IPS DF 19.7 (cell line): Measurements from ENCODE around the gene DAG1.

Source experiments
- DNase-seq: peaks from one replicate; pipeline ENCODE4 v3.0.0-alpha.2; 2013; ENCODE audit warnings: low read depth, low spot score

The DAG1 gene

DNA sequence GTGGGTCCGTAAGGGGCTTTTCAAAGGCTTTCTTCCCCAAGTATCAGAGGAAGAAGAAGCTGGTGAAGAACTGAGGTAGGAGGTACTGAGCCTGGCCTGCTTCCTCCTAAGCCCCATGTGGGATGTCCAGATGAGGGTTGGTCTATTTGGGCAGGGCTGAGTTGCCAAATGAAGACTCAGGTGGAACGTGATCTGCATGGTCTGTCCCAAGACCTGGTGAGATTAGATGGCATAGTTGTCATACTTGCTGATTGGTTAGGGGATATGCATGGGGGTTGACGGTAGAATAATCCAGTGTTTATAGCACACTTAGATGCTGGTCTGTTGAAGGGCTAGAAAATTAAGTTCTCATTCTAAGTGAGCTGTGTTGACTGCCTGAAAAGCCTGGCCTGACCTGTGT lies 47.9 kb downstream of the DAG1 start:
- DNase-seq = no peak

DNA sequence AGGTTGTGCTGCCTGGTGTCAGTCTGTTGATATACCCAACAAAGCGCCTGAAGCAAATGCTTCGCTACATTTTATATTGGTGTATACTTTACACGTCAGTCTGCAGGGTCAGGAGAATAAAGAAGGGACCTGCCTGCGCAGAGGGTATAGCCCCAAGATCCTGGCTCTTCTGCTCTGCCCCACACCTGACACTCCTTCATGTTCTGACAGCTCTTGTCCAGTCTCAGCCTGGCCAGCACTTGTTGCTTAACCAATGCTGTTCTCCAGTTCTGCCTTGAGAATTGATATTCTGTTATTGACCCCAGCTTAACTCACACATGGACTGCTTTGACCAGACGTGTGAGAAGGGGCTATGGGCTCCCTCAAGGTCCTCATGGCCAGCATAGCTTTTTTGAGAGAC lies 48.4 kb downstream of the DAG1 start:
- DNase-seq = no peak

DNA sequence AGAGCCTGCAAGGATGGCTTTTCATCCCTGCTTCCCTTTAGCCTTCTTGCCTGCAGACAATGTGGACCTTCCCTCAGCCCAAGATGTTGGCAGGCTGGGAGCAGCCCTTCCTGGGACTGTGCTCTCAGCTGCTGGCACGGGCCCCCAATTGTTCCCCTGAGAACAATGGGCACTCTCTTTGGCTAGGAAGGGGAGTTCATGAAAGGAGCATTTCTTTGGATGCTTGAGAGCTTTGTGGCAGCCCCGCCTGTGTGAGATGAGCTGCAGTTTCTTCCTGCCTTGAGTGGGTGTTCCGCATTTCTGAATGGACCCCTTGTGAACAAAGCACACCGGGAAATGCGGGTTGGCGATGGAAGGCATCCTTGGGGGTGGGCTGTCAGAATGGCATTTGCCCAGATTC lies 49.2 kb downstream of the DAG1 start:
- DNase-seq = no peak

DNA sequence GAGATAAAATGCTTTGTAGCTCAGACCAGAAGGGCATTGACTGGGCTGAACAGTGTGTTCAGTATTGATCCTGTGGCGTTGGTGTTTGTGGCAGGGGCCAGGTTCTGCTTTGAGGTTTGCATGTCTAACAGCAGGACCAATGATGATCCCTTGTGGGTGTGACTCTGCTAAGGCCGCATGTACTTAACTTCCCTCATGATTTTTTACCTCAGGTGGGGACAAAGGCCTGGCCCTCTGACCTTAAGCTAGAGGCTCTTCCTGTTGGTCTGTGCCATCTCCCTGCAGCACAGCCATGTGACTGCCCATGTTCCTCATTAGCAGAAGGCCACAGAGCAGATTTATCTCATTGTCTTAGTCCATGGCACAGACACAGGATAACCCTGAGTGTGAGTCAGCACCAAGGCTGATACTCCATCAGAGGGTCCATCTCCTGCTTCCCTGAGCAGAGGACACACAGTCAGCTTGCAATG lies 49.9 kb downstream of the DAG1 start:
- no peak for DNase-seq

DNA sequence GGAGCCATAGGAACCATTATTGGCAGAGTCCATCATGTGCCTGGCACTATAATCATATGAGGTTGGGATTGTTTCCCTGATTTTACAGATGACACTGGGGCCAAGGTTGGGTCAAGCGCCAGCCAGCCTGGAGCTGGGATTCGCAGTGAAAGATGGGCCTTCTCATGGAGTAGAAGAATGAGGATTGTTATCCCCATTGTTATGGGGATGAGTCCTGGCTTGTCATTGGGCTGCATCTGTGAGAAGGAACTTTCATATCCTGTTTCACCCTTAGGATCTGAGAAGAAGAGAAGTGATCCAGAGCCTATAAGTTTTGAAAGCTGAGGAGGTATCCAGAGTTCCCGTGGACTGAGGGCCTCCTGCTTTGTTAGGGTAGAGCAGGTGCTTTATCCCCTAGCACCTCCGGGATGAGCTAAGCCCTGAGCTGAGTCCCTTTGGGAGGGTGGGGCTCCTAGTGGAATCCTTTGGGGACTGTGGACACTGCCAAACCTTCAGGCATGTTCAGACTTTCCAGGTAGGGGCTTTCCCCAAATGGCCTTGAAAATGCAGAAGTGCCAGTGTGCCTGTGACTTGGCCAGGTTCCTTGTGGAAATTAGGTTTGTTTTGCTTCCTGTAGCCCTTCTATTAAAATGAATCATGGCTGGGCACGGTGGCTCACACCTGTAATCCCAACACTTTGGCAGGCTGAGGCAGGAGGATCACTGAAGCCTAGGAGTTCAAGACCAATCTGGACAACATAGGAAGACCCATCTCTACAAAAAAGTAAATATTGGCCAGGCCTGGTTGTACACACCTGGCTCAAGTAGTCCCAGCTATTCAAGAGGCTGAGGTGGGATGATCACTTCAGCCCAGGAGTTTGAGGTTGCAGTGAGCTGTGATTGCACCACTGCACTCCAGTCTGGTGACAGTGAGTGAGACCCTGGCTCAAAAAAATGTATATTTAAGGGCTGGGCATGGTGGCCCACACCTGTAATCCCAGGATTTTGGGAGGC lies 54.0 kb downstream of the DAG1 start:
- no peak for DNase-seq

DNA sequence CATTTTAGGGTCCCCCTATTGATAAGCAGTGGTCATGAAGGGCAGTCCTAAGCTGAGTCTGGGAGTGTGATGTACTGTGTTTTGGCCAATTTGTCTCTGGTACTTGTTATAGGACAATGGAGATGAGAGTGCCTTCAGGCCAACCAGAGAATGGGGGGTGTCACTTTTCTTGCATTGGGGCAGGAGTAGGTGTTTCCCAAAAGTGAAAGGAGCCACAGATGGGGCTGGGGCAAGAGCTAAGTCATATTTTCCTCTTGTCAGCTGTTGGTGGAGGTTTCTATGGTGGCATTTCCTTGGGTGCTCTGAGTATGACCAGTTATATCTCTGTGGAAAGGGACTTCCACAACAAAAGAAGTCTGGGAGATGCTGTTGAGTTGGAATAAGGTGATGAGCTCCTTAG lies 59.5 kb downstream of the DAG1 start:
- no peak for DNase-seq

DNA sequence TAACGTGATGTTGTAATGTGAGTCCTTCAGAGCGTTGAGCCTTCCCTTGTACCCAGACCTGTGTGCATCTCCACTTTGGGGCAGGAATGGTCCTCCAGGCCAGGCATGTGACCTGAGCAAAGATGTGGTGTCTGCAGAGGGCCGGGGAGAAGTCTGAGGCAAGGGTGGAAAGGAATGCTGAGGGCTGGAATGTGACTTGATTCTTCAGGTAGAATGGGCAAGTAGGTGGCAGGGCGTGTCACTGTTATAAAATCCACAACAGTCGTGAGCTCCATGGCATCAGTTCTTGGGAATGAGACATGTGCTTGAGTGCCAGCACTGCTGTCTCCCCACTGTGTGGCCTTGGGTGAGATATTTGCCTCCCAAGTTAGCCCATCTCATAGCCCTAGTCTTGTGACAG lies 60.2 kb downstream of the DAG1 start:
- DNase-seq = no peak

DNA sequence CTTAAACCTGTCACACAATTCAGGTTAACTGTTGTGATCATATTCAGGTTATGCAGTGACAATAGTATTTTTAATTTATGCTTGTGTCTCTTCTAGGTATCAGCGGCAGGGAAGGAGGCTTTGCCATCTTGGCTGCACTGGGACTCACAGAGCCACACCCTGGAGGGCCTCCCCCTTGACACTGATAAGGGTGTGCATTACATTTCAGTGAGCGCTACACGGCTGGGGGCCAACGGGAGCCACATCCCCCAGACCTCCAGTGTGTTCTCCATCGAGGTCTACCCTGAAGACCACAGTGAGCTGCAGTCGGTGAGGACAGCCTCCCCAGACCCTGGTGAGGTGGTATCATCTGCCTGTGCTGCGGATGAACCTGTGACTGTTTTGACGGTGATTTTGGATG lies 60.6 kb downstream of the DAG1 start:
- DNase-seq = no peak

DNA sequence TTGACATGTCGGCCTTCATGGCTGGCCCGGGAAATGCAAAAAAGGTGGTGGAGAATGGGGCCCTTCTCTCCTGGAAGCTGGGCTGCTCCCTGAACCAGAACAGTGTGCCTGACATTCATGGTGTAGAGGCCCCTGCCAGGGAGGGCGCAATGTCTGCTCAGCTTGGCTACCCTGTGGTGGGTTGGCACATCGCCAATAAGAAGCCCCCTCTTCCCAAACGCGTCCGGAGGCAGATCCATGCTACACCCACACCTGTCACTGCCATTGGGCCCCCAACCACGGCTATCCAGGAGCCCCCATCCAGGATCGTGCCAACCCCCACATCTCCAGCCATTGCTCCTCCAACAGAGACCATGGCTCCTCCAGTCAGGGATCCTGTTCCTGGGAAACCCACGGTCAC lies 61.2 kb downstream of the DAG1 start:
- DNase-seq = no peak

DNA sequence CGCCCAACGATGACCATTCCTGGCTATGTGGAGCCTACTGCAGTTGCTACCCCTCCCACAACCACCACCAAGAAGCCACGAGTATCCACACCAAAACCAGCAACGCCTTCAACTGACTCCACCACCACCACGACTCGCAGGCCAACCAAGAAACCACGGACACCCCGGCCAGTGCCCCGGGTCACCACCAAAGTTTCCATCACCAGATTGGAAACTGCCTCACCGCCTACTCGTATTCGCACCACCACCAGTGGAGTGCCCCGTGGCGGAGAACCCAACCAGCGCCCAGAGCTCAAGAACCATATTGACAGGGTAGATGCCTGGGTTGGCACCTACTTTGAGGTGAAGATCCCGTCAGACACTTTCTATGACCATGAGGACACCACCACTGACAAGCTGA lies 61.6 kb downstream of the DAG1 start:
- no peak for DNase-seq

DNA sequence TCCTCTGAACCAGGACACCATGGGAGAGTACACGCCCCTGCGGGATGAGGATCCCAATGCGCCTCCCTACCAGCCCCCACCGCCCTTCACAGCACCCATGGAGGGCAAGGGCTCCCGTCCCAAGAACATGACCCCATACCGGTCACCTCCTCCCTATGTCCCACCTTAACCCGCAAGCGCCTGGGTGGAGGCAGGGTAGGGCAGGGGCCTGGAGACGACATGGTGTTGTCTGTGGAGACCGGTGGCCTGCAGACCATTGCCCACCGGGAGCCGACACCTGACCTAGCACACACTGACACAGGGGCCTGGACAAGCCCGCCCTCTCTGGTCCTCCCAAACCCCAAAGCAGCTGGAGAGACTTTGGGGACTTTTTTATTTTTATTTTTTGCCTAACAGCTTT lies 63.0 kb downstream of the DAG1 start:
- no peak for DNase-seq

DNA sequence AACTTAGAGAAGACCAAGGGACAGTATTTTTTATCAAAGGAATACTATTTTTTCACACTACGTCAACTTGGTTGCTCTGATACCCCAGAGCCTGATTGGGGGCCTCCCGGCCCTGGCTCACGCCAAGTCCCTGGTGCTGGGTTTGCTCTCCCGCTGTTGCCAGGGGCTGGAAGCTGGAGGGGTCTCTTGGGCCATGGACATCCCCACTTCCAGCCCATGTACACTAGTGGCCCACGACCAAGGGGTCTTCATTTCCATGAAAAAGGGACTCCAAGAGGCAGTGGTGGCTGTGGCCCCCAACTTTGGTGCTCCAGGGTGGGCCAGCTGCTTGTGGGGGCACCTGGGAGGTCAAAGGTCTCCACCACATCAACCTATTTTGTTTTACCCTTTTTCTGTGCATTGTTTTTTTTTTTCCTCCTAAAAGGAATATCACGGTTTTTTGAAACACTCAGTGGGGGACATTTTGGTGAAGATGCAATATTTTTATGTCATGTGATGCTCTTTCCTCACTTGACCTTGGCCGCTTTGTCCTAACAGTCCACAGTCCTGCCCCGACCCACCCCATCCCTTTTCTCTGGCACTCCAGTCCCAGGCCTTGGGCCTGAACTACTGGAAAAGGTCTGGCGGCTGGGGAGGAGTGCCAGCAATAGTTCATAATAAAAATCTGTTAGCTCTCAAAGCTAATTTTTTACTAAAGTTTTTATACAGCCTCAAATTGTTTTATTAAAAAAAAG lies 63.9 kb downstream of the DAG1 start:
- DNase-seq = no peak

DNA sequence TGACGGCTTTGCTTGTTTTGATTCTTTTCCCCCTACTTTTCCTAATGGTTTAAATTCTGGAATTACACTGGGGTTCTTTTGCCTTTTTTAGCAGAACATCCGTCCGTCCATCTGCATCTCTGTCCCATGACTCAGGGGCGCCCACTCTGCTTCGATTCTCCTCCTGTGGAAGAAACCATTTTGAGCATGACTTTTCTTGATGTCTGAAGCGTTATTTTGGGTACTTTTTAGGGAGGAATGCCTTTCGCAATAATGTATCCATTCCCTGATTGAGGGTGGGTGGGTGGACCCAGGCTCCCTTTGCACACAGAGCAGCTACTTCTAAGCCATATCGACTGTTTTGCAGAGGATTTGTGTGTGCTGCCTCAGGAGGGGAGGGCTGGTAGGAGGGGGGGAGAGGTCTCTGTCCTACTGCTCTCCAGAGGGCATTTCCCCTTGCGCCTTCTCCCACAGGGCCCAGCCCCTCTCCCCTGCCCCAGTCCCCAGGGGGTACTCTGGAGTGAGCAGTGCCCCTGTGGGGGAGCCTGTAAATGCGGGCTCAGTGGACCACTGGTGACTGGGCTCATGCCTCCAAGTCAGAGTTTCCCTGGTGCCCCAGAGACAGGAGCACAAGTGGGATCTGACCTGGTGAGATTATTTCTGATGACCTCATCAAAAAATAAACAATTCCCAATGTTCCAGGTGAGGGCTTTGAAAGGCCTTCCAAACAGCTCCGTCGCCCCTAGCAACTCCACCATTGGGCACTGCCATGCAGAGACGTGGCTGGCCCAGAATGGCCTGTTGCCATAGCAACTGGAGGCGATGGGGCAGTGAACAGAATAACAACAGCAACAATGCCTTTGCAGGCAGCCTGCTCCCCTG lies 64.7 kb downstream of the DAG1 start:
- DNase-seq = no peak

DNA sequence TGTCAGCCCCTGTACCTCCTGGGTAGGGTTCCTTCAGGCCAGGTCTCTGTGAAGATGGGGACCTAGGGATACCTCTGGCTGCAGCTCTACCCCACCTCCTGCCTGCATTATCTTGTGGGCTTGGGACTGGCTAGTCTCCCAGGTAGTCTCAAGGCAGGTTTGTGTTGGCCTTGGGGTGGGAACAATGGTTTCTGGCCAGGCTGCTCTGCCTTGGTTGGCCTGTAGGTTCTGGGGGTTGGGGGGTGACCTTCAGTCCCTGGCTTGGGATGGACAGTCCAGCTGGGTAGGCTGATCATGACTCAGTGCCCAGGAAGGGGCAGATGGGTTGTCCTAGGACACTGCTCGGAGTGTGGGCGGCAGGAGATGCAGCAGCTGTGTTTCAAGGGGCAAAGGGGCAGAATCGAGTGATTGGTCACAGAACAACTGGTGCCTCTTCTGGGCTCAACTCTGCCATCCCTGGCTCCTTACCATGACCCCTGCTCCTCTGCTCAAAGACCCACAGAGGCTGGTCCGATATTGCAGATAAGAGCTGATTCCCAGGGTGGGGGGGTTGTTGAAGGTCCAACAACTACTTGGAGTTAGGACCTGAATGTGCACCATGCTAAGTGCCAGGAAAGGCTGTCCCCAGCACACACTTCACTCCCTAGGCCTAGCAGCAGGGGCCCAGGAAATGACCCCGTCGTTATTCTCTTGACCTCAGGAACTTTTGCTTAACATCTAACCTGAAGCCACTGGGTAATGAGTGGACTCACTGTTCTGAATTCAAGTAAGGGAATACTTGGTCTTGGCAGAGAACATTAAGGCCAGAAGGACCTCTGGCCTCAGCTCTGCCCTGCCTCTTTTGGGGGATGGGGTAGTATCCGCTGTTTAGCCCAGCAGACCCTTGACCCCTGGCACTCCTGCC lies 66.2 kb downstream of the DAG1 start:
- DNase-seq = no peak

DNA sequence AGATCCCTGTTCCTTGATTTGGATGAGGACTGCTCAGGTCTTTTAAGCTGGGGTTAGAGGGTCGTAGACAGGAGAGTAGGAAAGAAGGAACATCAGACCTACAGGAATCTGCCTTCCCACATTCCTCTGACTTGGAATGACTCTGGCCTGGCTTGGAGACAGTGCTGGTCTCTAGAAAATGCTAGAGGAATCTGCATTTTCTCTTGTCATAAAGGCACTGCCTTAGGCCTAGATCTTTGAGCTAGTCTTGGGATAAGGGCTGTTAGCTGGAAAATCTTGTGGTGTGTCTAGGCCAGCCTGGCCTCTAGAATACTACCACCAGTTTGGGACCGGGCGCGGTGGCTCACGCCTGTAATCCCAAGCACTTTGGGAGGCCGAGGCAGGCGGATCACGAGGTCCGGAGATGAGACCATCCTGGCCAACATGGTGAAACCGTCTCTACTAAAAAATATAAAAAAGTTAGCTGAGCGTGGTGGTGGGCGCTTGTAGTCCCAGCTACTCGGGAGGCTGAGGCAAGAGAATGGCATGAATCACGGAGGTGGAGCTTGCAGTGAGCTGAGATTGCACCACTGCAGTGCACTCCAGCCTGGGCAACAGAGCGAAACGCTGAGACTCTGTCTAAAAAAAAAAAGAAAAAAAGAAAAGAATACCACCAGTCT lies 66.9 kb downstream of the DAG1 start:
- DNase-seq = no peak

DNA sequence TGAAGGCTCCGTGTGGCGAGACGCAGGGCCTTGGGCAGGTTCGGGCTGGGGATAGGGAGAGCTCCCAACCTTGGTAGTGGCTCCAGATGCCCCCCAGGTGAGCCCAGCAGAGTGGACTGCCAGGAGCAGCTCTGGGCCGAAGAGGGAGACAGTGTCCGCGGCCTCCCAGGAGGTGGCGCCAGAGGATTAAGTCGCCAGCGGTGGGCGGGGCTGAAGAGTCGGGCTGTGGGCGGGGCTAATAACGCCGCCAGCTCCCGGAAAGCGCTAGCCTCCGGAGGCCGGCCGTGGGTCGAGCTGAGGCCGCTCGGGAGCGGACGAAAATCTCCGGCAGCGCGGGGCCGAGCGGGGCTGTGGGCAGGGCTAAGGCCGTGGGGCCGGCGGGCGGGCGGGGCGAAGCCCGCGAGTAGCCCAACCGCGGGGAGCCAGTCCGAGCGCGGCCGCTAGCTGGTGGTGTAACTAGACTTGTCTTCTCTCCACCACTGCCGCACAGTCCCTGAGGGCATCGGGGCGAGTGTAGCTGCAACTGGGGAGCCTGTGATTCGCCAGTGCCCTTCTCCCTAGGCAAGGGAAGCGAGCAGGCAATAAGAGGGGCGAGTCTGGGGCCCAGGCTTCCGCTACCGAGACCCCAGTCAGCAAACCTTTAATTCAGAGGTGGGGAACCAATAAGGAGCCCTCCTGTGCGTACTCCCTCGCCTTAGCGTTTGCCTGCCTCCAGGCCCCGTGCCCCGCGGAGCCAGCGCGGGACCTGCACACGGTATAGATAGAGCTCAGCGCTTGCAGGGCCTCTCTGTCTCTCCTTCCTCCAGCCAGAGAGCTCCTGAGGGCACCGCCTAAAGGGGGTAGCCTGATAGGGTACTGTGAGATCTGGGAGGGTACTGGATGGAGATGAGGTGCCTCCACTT lies 69.8 kb downstream of the DAG1 start:
- DNase-seq = no peak

DNA sequence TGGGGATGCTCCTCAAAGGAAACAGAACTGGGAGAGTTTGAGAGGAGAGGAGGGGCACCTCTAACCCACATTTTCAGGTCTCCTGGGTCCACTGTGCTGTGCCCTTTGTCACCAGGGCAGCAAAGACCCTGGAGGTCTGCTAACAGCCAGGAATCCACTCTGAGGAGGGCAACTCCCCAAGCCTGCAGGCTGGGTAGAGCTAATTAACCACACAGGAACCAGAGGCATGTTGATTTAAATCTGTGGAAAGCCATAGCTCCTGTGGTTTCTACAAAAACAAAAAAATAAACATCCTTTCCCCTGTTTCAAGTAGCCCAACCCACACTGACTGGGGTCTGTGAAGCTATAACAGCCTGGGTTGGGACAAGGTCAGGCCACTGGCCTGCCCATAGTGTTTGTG lies 82.0 kb downstream of the DAG1 start:
- no peak for DNase-seq

DNA sequence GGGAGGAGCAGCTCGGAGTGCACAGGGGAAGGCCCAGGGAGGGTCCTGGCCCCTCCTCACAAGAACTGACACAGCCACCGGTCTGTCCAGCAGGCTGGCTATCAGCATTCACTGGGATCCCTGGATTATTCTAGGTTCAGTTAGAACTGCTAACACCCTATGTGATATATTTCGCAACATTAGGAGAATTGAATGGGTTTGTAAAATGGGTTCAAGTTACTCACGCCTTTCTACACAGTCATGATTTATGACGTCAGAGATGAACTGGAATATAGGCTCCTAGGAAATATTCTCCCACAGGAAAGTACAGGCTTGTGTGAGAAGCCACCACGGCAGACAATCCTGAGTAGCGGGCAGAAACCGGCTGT lies 83.2 kb downstream of the DAG1 start:
- no peak for DNase-seq
